ENCODE data around the gene ABCC6. TPM values are rescaled to one million over a fixed set of nuclear protein-coding genes. Genes with fewer than 3 reads are reported as not detected.

ABCC6 gene
- polyA plus RNA-seq, 1 experiment = 3.7 TPM

DNA sequence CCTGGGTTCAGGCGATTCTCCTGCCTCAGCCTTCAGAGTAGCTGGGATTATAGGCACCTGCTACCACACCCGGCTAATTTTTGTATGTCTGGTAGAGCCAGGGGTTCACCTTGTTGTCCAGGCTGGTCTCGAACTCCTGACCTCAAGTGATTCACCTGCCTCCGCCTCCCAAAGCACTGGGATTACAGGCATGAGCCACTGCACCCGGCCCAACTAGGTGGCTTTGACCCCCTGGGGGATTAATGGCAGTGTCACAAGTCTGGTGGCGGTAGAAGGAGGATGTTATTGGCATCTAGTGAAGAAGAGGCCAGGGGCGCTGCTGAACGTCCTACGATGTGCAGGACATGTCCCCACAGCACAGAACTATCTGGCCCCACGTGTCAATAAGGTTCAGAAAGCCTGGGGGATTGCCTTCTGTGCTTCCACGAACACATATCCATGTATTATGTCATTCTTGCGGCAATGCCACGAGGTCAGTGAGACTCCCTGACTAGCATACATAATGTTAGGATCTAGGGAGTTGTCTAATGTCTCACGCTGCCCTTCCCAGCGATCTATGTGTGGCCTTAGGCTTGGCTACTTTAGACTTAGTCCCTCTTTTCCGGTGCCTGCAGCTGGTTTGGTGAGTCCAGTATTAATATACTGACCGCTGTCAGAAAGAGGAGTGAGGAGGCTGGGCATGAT is 75.8 kb downstream of the ABCC6 start:
- Histone ChIP-seq H3K9me3 (ENCODE audit: control insufficient read depth, insufficient read depth, low read length) (no peaks in the 10 kb centered on the region), H3K27me3 (ENCODE audit: control insufficient read depth, insufficient read depth, low read length) (no peaks in the 10 kb centered on the region), H3K4me3 (ENCODE audit: low read depth, low read length) (no peak overlapping the region), H3K27ac (ENCODE audit: low read depth, low read length) (no peak overlapping the region)
- no peak for DNase-seq (ENCODE audit: low read depth, low spot score)
- CTCF ChIA-PET = no interaction called here
- POLR2A ChIA-PET = no interaction called here
- TF ChIP-seq, protein P1, sequence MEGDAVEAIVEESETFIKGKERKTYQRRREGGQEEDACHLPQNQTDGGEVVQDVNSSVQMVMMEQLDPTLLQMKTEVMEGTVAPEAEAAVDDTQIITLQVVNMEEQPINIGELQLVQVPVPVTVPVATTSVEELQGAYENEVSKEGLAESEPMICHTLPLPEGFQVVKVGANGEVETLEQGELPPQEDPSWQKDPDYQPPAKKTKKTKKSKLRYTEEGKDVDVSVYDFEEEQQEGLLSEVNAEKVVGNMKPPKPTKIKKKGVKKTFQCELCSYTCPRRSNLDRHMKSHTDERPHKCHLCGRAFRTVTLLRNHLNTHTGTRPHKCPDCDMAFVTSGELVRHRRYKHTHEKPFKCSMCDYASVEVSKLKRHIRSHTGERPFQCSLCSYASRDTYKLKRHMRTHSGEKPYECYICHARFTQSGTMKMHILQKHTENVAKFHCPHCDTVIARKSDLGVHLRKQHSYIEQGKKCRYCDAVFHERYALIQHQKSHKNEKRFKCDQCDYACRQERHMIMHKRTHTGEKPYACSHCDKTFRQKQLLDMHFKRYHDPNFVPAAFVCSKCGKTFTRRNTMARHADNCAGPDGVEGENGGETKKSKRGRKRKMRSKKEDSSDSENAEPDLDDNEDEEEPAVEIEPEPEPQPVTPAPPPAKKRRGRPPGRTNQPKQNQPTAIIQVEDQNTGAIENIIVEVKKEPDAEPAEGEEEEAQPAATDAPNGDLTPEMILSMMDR (IDR thresholded peaks at IDR 0.05; ENCODE audit: low read depth, low read length) = no peak

DNA sequence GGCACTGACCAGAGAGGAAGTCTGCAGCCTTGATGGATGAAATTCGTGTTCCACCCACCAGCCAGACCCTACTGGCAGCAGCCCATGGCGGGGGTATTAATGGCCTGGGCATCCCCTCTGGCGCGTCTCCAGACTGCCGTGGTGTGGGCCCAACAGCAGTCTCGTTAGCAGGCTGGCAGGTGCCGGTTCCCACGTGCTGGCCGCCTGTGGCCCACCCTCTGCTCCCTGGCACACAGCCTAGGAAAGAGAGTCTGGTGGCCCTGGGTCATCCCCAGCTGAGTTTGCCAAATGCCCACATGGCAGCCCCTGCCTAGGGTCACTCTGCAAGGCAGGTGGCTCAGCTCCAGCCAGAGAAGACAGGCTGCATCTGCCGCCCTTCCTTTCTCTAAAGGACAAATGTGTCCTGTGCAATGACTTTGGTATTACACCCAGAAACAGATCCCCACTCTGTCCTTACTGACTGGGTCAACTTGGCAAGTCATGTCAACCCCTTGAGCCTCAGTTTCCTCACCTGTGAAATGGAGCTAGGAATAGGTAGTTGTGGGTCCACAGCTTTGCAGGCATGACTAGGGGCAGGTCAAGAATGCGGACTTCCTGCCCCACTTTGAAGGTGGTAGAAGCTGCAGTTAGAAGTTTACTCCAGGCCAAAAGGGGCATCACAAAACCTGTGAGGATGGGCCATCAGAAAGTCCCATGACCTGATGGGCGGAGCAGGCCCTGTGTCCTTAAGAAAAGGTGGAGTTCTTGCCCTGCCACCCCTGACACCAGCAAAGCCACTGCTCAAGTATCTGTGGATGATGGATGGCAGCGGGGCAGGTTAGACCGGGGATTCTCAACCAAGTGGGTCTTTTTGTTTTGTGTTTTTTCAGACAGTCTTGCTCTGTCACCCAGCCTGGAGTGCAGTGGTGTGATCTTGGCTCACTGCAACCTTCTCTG is 76.6 kb downstream of the ABCC6 start:
- TF ChIP-seq, protein P1 (IDR thresholded peaks at IDR 0.05; ENCODE audit: low read depth, low read length) = no peak
- H3K9me3 ChIP-seq (ENCODE audit: control insufficient read depth, insufficient read depth, low read length) = no peaks in the 10 kb centered on the region
- ChIA-PET POLR2A (no interaction called here), CTCF (interaction anchor here (1.3 kb wide), 1 partner anchor 19 kb away, joined by 3 read pairs; no protein-coding TSS in a partner anchor)
- no peak overlapping the region for H3K4me3 ChIP-seq (ENCODE audit: low read depth, low read length)
- H3K27me3 ChIP-seq (ENCODE audit: control insufficient read depth, insufficient read depth, low read length) = no peaks in the 10 kb centered on the region
- no peak for DNase-seq (ENCODE audit: low read depth, low spot score)
- no peak overlapping the region for H3K27ac ChIP-seq (ENCODE audit: low read depth, low read length)

- Histone ChIP-seq H3K4me3 (ENCODE audit: low read depth, low read length) (no peak overlapping the region), H3K9me3 (ENCODE audit: control insufficient read depth, insufficient read depth, low read length) (no peaks in the 10 kb centered on the region), H3K27me3 (ENCODE audit: control insufficient read depth, insufficient read depth, low read length) (no peaks in the 10 kb centered on the region), H3K27ac (ENCODE audit: low read depth, low read length) (no peak overlapping the region)
- DNase-seq (ENCODE audit: low read depth, low spot score) = no peak
- CTCF ChIA-PET = interaction anchor here (1.3 kb wide), 1 partner anchor 17 kb away, joined by 3 read pairs; no protein-coding TSS in a partner anchor
- POLR2A ChIA-PET = no interaction called here
- TF ChIP-seq, protein P1 (IDR thresholded peaks at IDR 0.05; ENCODE audit: low read depth, low read length) = 0 out of 2 replicates have a peak, but pooled peaks have one; percentile 7
Observed at GRCh38 chr16:16145286-16145685, 78.0 kb downstream of the ABCC6 start.

DNA sequence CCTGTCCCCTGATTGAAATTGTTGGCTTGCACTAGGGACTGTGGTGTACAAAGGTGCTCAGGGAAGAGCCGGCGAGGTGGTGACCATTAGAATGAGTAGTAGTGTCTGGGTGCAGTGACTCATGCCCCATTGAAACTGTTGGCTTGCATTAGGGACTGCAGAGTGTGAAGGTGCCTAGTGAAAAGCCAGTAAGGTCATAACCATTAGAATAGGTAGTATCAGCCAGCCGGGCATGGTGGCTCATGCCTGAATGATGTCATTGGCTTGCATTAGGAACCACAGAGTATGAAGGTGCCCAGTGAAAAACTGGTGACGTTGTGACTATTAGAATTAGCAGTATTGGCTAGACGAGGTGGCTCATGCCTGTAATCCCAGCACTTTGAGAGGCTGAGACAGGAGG is 78.9 kb downstream of the ABCC6 start:
- POLR2A ChIA-PET = no interaction called here
- CTCF ChIA-PET = no interaction called here
- TF ChIP-seq, protein P1 (IDR thresholded peaks at IDR 0.05; ENCODE audit: low read depth, low read length) = no peak
- Histone ChIP-seq H3K9me3 (ENCODE audit: control insufficient read depth, insufficient read depth, low read length) (no peaks in the 10 kb centered on the region), H3K27me3 (ENCODE audit: control insufficient read depth, insufficient read depth, low read length) (no peaks in the 10 kb centered on the region), H3K27ac (ENCODE audit: low read depth, low read length) (no peak overlapping the region), H3K4me3 (ENCODE audit: low read depth, low read length) (no peak overlapping the region)
- no peak for DNase-seq (ENCODE audit: low read depth, low spot score)

GRCh38 chr16:16143931-16144330 is 79.4 kb downstream of the ABCC6 start:
- POLR2A ChIA-PET = interaction anchor here (0.6 kb wide), 1 partner anchor 291 kb away, joined by 10 read pairs; no protein-coding TSS in a partner anchor
- TF ChIP-seq, protein P1 (IDR thresholded peaks at IDR 0.05; ENCODE audit: low read depth, low read length) = no peak
- H3K27me3 ChIP-seq (ENCODE audit: control insufficient read depth, insufficient read depth, low read length) = no peaks in the 10 kb centered on the region
- no peak overlapping the region for H3K4me3 ChIP-seq (ENCODE audit: low read depth, low read length)
- DNase-seq (ENCODE audit: low read depth, low spot score) = no peak
- H3K9me3 ChIP-seq (ENCODE audit: control insufficient read depth, insufficient read depth, low read length) = no peaks in the 10 kb centered on the region
- CTCF ChIA-PET = no interaction called here
- H3K27ac ChIP-seq (ENCODE audit: low read depth, low read length) = no peak overlapping the region

Measured in AG04450 (cell line).